PC-9 (cell line): ENCODE data around the gene MYO5C. TPM values are rescaled to one million over a fixed set of nuclear protein-coding genes. Genes with fewer than 3 reads are reported as not detected.

Experiments used
- BruUV-seq: library from RNA; stranded (reverse); fragments of 400-500 nt; replicated peaks from 2 replicates; lab custom pipeline; 2021; lab: Mats Ljungman, UMichigan
- CTCF ChIA-PET: fragments of 300-600 bp; sonication (Branson Sonifier 250); formaldehyde crosslinking; loops from one replicate; lab custom pipeline; 2022; ENCODE audit warnings: antibody characterized with exemption; lab: Charles Lee
- POLR2A ChIA-PET: fragments of 300-600 bp; sonication (Branson Sonifier 250); formaldehyde crosslinking; loops from one replicate; lab custom pipeline; 2022; ENCODE audit warnings: antibody characterized with exemption; ENCODE audit not compliant: unreplicated experiment; lab: Charles Lee
- DNase-seq, 2 experiments: peaks; one replicate each; pipeline versions ENCODE4 v3.0.0 to v3.0.0-alpha.2; 2015 to 2022; ENCODE audit warnings: mixed read lengths in 1 of 2
- H2AFZ ChIP-seq: fragments of 200-600 bp; sonication (generic); 2 replicates; pipeline ENCODE4 v1.8.1; 2017; ENCODE audit warnings: antibody characterized with exemption
- H3F3A ChIP-seq: fragments of 200-600 bp; sonication (generic); 2 replicates; pipeline ENCODE4 v1.8.1; 2017; ENCODE audit warnings: antibody characterized with exemption, mild to moderate bottlenecking, low read depth; ENCODE audit not compliant: insufficient read depth
- H3K27ac ChIP-seq: fragments of 200-600 bp; sonication (generic); 2 replicates; pipeline ENCODE4 v1.6.1; 2016; ENCODE audit warnings: mixed run types
- H3K27me3 ChIP-seq: fragments of 200-600 bp; sonication (generic); 2 replicates; pipeline ENCODE4 v1.6.1; 2016; ENCODE audit warnings: low read depth, mixed run types; ENCODE audit not compliant: insufficient read depth
- H3K36me3 ChIP-seq: fragments of 200-600 bp; sonication (generic); 2 replicates; pipeline ENCODE4 v1.6.1; 2016; ENCODE audit warnings: low read depth, mixed run types
- H3K4me1 ChIP-seq: fragments of 200-600 bp; sonication (generic); replicated peaks from 2 replicates; pipeline ENCODE4 v1.6.1; 2016; ENCODE audit warnings: mixed run types; ENCODE audit not compliant: insufficient read depth
- H3K4me2 ChIP-seq: fragments of 200-600 bp; sonication (generic); 2 replicates; pipeline ENCODE4 v1.6.1; 2017; ENCODE audit warnings: mixed run types
- H3K4me3 ChIP-seq: fragments of 200-600 bp; sonication (generic); 2 replicates; pipeline ENCODE4 v1.6.1; 2016; ENCODE audit warnings: mixed run types
- H3K79me2 ChIP-seq: fragments of 200-600 bp; sonication (generic); 2 replicates; pipeline ENCODE4 v1.6.1; 2017; ENCODE audit warnings: low read depth, mixed run types
- H3K9me2 ChIP-seq: fragments of 200-600 bp; sonication (generic); 2 replicates; pipeline ENCODE4 v1.8.1; 2017; ENCODE audit warnings: mild to moderate bottlenecking; ENCODE audit not compliant: insufficient read depth
- H3K9me3 ChIP-seq: fragments of 200-600 bp; sonication (generic); 2 replicates; pipeline ENCODE4 v1.8.1; 2016; ENCODE audit warnings: low read depth; ENCODE audit not compliant: insufficient read depth
- H4K20me1 ChIP-seq: fragments of 200-600 bp; sonication (generic); 2 replicates; pipeline ENCODE4 v1.8.1; 2017; ENCODE audit not compliant: insufficient read depth
- EZH2 ChIP-seq: fragments of 200-600 bp; sonication (generic); IDR thresholded peaks from 2 replicates; pipeline ENCODE4 v1.8.0; 2017; ENCODE audit warnings: antibody characterized with exemption, low read depth
- intact Hi-C: fragments of 100-400 bp; cut with micrococcal nuclease; formaldehyde crosslinking; loops from one replicate; pipeline ENCODE4 v1.10.0; 2022; ENCODE audit not compliant: unreplicated experiment
- total RNA-seq: library from RNA; stranded (reverse); gene quantifications from 2 replicates; pipeline ENCODE4 v1.2.3, GENCODE V29; 2021
- TF ChIP-seq, protein P1 (sequence below): fragments of 200-600 bp; sonication (generic); conservative IDR thresholded peaks from 2 replicates; pipeline ENCODE4 v1.6.1; 2017; ENCODE audit warnings: mixed run types, antibody characterized with exemption, mild to moderate bottlenecking, moderate library complexity

Gene MYO5C
- total RNA-seq, 1 experiment from 2014 or later = 41.1 TPM

DNA sequence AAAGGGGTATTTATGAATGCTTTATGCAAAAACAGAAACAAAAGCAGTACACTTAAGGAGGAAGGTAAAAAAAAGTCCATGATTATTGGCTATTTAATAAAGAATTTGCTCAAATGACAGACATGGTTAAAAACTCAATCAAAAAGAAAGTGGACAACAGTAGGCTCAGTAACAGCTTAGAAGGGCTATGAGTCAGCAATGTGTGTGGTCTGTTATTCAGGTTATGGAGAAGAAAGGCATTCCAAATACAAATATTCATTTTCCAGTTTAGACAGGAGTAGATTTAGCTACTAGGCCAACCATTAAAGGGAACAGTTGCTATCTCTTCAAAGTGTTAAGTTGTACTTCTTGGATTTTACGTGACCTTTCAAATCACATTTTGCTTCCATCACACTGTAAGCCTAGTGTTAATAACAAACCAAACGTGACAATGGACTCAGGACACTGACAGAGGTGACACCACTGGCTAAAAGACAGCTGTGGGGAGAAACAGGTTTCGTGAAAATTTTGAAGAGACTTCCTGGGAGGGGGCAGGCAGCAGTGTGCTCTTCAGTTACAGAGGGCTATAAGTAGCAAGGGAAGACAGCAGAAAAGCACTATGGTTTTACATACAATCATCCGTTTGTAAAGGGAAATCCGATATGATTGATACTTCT is 41.7 kb upstream of the MYO5C start:
- H3K27ac ChIP-seq = no peak overlapping the region
- peak in 1 of 2 experiments; percentile 55 for DNase-seq
- ChIA-PET CTCF (interaction anchor here (0.5 to 0.6 kb wide), 3 partner anchors 126 to 343 kb away, joined by 3 to 6 read pairs (median 3); no protein-coding TSS in a partner anchor), POLR2A (interaction anchor here (0.6 kb wide), 1 partner anchor 21 kb away, joined by 3 read pairs; no protein-coding TSS in a partner anchor)
- H3K79me2 ChIP-seq = no peaks in the 10 kb centered on the region
- no peaks in the 10 kb centered on the region for H4K20me1 ChIP-seq
- H3K9me3 ChIP-seq = no peaks in the 10 kb centered on the region; the same call in 1 of the 2 replicates
- TF ChIP-seq, protein P1, sequence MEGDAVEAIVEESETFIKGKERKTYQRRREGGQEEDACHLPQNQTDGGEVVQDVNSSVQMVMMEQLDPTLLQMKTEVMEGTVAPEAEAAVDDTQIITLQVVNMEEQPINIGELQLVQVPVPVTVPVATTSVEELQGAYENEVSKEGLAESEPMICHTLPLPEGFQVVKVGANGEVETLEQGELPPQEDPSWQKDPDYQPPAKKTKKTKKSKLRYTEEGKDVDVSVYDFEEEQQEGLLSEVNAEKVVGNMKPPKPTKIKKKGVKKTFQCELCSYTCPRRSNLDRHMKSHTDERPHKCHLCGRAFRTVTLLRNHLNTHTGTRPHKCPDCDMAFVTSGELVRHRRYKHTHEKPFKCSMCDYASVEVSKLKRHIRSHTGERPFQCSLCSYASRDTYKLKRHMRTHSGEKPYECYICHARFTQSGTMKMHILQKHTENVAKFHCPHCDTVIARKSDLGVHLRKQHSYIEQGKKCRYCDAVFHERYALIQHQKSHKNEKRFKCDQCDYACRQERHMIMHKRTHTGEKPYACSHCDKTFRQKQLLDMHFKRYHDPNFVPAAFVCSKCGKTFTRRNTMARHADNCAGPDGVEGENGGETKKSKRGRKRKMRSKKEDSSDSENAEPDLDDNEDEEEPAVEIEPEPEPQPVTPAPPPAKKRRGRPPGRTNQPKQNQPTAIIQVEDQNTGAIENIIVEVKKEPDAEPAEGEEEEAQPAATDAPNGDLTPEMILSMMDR = no peak
- TF ChIP-seq EZH2 = no peak
- BruUV-seq = no TSS peak
- no peaks in the 10 kb centered on the region; the same call in 1 of the 2 replicates for H3K9me2 ChIP-seq
- peaks cover 22% of the 10 kb centered on the region for H3K4me1 ChIP-seq
- no peaks in the 10 kb centered on the region for H3K36me3 ChIP-seq
- intact Hi-C loops = no loop called here
- H3K4me3 ChIP-seq = no peak overlapping the region
- H3K27me3 ChIP-seq = no peaks in the 10 kb centered on the region
- no peak overlapping the region for H3K4me2 ChIP-seq
- no peak overlapping the region for H2AFZ ChIP-seq
- 0 out of 2 replicates have a peak, but pooled peaks cover 5% of the 10 kb centered on the region for H3F3A ChIP-seq

DNA sequence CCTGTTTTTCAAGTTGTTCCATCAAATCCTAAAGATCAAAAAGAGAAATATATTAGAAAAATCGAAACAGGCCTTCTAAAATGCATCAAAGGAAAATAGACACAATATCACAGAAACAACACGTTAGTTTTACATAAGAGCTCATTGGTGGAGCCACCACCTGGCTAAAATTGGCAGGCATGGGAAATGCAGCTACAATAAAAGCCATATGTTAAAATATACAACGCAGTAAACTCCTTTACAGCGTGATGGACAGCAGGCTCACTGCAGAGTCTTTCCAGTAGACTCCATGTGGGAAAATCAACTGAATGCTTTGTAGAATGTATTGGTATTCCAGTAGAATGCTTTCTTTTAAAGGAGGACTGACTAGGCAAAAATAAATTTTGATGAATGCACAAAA is 40.9 kb upstream of the MYO5C start:
- no peak for TF ChIP-seq EZH2
- TF ChIP-seq, protein P1 = no peak
- no peaks in the 10 kb centered on the region for H3K79me2 ChIP-seq
- intact Hi-C loops = no loop called here
- no peaks in the 10 kb centered on the region for H3K36me3 ChIP-seq
- H3K9me3 ChIP-seq = no peaks in the 10 kb centered on the region; the same call in 1 of the 2 replicates
- no peak overlapping the region for H3K4me2 ChIP-seq
- no peak overlapping the region for H2AFZ ChIP-seq
- no peaks in the 10 kb centered on the region for H3K27me3 ChIP-seq
- POLR2A ChIA-PET = no interaction called here
- DNase-seq = no peak
- BruUV-seq = no TSS peak
- H3K4me1 ChIP-seq = peaks cover 27% of the 10 kb centered on the region
- H3K9me2 ChIP-seq = no peaks in the 10 kb centered on the region; the same call in 1 of the 2 replicates
- H3K4me3 ChIP-seq = no peak overlapping the region
- no peaks in the 10 kb centered on the region for H4K20me1 ChIP-seq
- H3F3A ChIP-seq = 0 out of 2 replicates have a peak, but pooled peaks cover 5% of the 10 kb centered on the region
- CTCF ChIA-PET = no interaction called here
- H3K27ac ChIP-seq = no peak overlapping the region

DNA sequence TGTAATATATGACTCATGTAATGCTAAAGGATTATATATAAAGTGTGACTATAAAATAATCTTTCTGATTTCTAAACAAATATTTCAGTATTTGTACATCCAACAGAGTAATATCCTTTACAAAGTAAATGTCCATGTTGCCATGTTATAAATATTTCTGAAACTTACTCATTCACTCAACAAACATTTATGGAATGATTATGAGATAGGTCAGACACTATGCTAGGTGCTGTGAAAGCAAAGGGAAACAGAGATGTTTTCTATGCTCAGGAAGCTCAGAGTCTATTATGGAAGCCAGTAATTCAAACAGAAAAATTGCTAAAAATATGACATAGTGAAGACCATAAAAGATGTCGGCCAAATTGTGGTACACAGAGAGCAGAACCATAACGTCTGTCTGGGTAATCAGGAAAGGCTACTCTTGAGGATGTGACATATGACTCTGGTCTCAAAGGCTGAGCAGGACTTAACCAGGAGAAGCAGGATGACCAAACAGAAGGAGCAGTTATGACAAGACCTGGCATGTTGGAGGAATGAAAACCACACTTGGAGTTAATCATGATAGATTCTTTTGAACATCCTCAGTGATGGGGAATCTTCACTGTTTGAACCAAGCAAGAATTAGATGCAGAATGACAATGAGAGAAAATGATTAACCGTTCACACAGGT is 39.0 kb upstream of the MYO5C start:
- no peaks in the 10 kb centered on the region for H3K27me3 ChIP-seq
- ChIA-PET POLR2A (no interaction called here), CTCF (no interaction called here)
- no peaks in the 10 kb centered on the region for H3K79me2 ChIP-seq
- H3K9me3 ChIP-seq = no peaks in the 10 kb centered on the region; the same call in 1 of the 2 replicates
- H3K4me1 ChIP-seq = peaks cover 27% of the 10 kb centered on the region
- H4K20me1 ChIP-seq = no peaks in the 10 kb centered on the region
- no peak for TF ChIP-seq EZH2
- TF ChIP-seq, protein P1 = no peak
- no peak overlapping the region for H3K27ac ChIP-seq
- no TSS peak for BruUV-seq
- peak in 1 of 2 experiments; percentile 63 for DNase-seq
- H3K4me3 ChIP-seq = no peak overlapping the region
- no peaks in the 10 kb centered on the region; the same call in 1 of the 2 replicates for H3K9me2 ChIP-seq
- no peak overlapping the region for H2AFZ ChIP-seq
- no peaks in the 10 kb centered on the region for H3K36me3 ChIP-seq
- H3F3A ChIP-seq = 0 out of 2 replicates have a peak, but pooled peaks cover 5% of the 10 kb centered on the region
- intact Hi-C loops = loop anchor here (5.0 kb wide), 1 partner anchor 193 kb away; the partner anchor contains the start of gene MYO5A
- no peak overlapping the region for H3K4me2 ChIP-seq
